ENCODE data around the gene PRODH2.
A peak's percentile ranks its signal among the peaks of the same experiment; 100 is the strongest.
"Not testable (repeated sequence)": the region's sequence is repeated elsewhere in the genome, so short reads cannot be mapped to it uniquely, and the experiment has no call there.

The PRODH2 gene

GRCh38 chr19:35843676-35844481 lies 31.2 kb upstream of the PRODH2 start:
- no peak for DNase-seq

GRCh38 chr19:35842666-35843272 lies 30.1 kb upstream of the PRODH2 start:
- no peak for DNase-seq

DNA sequence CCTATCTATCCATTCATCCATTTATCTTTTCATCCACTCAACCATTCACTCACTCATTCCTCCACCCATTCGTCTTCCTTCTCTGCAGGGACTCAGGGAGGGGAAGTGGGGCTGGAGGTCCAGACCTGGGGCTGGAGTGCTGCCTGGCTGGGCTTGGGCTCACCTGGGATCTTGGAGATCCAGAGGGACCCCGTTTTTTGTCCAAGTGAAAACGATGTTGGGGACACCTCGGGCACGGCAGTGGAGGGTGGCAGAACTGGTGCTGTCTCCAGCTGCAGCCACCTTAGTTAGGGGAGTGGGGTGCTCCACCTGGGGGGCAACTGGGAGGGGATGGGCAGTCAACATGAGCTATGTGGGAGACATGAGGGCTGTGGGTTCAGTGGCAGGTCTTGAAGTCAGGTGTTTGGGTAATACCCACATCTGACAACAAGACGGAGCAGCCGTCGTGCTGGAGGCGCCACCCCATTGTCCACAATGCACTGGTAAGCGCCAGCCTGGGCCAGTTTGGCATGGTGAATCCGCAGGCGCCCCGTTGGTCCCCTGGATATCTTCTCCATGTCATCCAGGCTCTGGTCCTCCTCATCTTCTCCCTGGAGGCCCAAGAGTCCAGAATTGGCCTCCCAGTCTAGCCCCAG lies 29.4 kb upstream of the PRODH2 start:
- no peak for DNase-seq

GRCh38 chr19:35836096-35836495 lies 23.5 kb upstream of the PRODH2 start:
- not testable (repeated sequence) for DNase-seq

- no peak for DNase-seq
These were observed 21.3 kb upstream of the PRODH2 start for GRCh38 chr19:35833972-35834371.

DNA sequence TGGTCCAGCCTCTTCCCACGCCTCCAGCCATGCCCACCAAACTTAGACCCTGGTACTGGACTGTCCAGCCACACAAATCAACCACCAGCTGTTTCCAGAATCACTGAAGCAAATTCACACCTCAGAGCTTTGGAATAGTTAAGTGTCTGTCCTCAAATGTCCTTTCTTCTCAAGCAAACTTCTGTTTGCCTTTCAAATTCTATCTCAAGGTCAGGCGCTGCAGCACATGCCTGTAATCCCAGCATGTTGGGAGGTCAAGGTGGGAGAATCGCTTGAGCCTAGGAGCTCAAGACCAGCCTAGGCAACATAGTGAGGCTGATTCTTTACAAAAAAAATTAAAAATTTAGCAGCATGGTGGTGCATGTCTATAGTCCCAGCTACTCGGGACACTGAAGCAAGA lies 19.4 kb upstream of the PRODH2 start:
- DNase-seq, result no peak

DNA sequence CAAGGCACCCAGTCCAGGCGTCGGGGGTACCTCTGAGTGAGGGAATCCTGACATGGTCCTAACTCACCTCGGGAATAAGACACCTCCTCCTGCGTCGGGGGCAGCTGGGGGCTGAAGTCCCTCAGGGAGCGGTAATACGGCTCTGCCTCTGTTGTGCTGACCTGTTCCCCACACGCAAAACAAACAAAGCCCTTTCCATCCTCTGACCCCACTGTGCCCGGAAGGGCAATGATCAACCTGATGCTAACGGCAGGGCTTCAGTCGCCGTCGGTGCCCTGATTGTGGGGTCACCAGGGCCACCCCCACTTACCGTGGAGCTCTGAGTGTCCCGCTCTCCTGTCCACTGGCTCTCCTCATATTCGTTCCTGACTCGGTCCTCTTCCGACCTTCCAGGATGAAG lies 18.3 kb upstream of the PRODH2 start:
- DNase-seq, result no peak

GRCh38 chr19:35828692-35829301 lies 16.2 kb upstream of the PRODH2 start:
- no peak for DNase-seq

DNA sequence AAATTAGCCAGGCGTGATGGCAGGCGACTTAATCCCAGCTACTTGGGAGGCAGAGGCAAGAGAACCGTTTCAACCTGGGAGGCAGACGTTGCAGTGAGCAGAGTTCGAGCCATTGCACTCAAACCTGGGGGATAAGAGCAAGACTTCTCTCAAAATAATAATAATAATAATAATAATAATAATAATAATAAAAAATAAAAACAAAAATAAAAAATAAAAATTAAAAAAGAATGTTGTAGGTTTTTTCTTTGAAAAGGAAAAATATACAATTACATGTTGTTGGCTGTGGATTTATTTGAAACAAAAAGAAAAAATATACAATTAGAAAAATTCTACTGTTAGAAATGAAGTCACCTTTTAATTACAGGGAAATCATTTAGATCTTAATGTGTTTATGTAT lies 11.5 kb upstream of the PRODH2 start:
- DNase-seq, result no peak

- no peak for DNase-seq
These were observed 9.9 kb upstream of the PRODH2 start for GRCh38 chr19:35822579-35822978.

GRCh38 chr19:35818445-35818844 lies 5.8 kb upstream of the PRODH2 start:
- DNase-seq, result no peak

DNA sequence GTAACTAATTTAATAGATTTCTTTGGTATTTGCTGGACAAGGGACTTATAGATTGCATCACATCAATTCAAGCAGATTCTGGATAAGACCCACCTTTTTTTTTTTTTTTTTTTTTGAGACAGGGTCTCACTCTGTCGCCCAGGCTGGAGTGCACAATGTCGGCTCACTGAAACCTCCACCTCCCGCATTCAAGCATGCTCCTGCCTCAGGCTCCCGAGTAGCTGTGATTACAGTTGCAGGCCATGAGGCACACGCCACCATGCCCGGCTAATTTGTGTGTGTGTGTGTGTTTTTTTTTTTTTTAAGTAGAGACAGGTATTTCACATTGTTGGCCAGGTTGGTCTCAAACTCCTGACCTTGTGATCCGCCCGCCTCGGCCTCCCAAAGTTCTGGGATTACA lies 4.2 kb upstream of the PRODH2 start:
- no peak for DNase-seq

- DNase-seq, result peak; percentile 22
These were observed 3.6 kb upstream of the PRODH2 start for GRCh38 chr19:35816262-35816661.

- DNase-seq, result no peak
These were observed 622 bp upstream of the PRODH2 start for GRCh38 chr19:35813043-35813890.

DNA sequence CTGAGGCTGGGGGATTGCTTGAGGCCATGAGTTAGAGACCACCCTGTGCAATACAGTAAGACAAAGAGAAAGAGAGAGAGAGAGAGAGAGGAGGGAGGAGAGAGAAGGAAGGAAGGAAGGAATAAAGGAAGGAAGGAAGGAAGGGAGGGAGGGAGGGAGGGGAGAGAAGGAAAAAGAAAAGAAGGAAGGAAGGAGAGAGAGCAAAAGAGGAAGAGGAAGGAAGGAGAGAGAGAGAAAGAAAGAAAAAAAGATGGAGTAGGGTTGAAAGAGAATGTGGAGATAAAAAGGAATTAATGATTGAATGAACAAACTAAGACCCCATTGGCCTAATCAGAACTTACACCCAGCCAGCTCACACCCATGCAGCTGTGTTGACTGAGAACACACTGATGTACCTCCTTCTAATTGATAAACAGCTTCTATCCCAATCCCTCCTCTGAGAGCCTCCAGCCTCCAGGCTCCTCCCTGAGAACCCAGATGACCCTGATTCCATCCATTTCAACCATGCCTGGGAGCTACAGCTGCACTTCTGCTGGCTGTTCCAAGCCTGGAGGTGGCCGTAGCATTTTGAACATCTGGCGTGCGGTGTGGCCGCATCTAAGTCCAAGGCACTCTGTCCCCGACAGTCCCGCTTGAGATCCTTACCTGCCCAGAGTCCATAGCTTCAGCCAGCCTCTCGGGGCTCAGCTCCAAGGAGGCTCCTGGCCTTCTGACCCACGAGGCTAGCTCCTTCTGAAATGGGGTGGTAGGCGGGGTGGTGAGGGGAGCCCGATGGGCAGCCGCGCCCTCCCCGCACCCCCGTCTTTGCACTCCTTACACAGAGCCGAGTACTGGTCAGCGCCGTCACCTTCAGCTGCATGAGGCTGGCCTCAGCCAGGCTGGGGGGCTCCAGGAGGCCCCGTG lies 1.1 kb downstream of the PRODH2 start:
- no peak for DNase-seq

DNA sequence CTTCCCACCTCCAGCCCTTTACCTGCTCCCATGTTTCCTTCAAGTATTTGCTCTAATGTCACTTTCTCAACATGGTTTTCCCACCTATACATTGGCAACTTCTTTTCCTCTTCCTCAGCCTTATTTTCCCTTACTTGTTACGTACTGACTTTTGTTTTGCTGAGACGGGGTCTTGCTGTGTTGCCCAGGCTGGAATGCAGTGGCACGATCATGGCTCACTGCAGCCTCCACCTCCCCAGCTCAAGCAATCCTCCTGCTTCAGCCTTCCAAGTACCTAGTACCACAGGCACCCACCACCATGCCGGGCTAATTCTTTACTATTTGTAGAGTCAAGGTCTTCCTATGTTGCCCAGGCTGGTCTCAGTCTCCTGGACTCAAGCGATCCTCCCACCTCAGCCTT lies 5.0 kb downstream of the PRODH2 start:
- no peak for DNase-seq

DNA sequence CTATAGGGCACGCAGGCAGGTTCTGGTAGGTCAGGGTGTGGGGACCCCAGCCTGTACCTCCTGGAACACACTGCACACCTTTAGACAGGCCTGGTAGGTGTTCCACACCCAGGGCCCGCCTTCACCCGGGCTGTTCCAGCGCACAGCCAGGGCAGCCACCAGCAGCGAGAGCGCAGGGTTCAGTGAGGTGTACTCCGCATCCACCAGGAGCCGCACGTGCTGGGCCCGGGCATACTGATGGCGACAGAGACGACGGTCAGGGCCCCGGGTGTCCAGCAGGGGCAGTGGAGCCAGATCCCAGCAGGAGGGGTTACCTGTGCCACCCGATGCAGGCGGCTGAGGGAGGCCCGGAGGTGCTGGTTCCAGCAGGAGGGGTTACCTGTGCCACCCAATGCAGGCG lies 6.0 kb downstream of the PRODH2 start:
- no peak for DNase-seq

GRCh38 chr19:35805526-35806102 lies 7.0 kb downstream of the PRODH2 start:
- no peak for DNase-seq

- DNase-seq, result no peak
These were observed 10.8 kb downstream of the PRODH2 start for GRCh38 chr19:35801828-35802227.

- DNase-seq, result no peak
These were observed 15.0 kb downstream of the PRODH2 start for GRCh38 chr19:35797663-35798062.
